ENCODE measurements around the gene KCNIP3. TPM values are rescaled to one million over a fixed set of nuclear protein-coding genes. Genes with fewer than 3 reads are reported as not detected.

The KCNIP3 gene
- total RNA-seq, 4 donors from 2014 or later = 0.15 to 7.4 (median 2.3) TPM

GRCh38 chr2:95382686-95383634, 85.8 kb downstream of the KCNIP3 start:
- Histone ChIP-seq H3K27ac (no peak overlapping the region), H3K9me3 (no peaks in the 10 kb centered on the region), H3K4me1 (peaks cover 6 to 33% (median 10%) of the 10 kb centered on the region in 3 donors), H3K4me3 (no peak overlapping the region), H3K27me3 (peaks cover 0 to 1% (median 0%) of the 10 kb centered on the region in 4 donors), H3K36me3 (no peaks in the 10 kb centered on the region)
- WGBS, 2 donors = 50 to 76% methylated on average over 2 to 5 of the region's 14 CpGs
- intact Hi-C loops (cut with DNase I) = no loop called here
- TF ChIP-seq CTCF (IDR thresholded peaks at IDR 0.05) = no peak
- no peak for TF ChIP-seq POLR2A (IDR thresholded peaks at IDR 0.05)
- no peak for DNase-seq

- Histone ChIP-seq H3K9me3 (no peaks in the 10 kb centered on the region), H3K4me3 (no peak overlapping the region), H3K27ac (no peak overlapping the region), H3K27me3 (peaks cover 0 to 8% (median 0%) of the 10 kb centered on the region in 4 donors), H3K4me1 (peaks cover 6 to 33% (median 10%) of the 10 kb centered on the region in 3 donors), H3K36me3 (no peaks in the 10 kb centered on the region)
- no peak for TF ChIP-seq POLR2A (IDR thresholded peaks at IDR 0.05)
- no peak for TF ChIP-seq CTCF (IDR thresholded peaks at IDR 0.05)
- no CpG with 5 or more reads among the region's 9 CpGs for WGBS, 2 donors
- no peak for DNase-seq
- intact Hi-C loops (cut with DNase I) = no loop called here
Observed at GRCh38 chr2:95383635-95384027, 86.5 kb downstream of the KCNIP3 start.

GRCh38 chr2:95384854-95385569, 87.9 kb downstream of the KCNIP3 start:
- 31% methylated on average over 6 of the region's 12 CpGs; no CpG with 5 or more reads in 1 of the 2 donors for WGBS, 2 donors
- H3K36me3 ChIP-seq = no peaks in the 10 kb centered on the region
- TF ChIP-seq CTCF (IDR thresholded peaks at IDR 0.05) = peak in 1 of 6 experiments; percentile 4
- no peak for TF ChIP-seq POLR2A (IDR thresholded peaks at IDR 0.05)
- no peaks in the 10 kb centered on the region for H3K9me3 ChIP-seq
- DNase-seq = no peak
- no peak overlapping the region for H3K4me3 ChIP-seq
- H3K4me1 ChIP-seq = peaks cover 6 to 41% (median 10%) of the 10 kb centered on the region in 3 donors
- intact Hi-C loops (cut with DNase I) = no loop called here
- H3K27ac ChIP-seq = peak overlapping the region in 2 of 4 donors; percentile 42 to 44
- peaks cover 0 to 18% (median 0%) of the 10 kb centered on the region in 4 donors for H3K27me3 ChIP-seq

GRCh38 chr2:95385570-95385984, 88.4 kb downstream of the KCNIP3 start:
- H3K4me1 ChIP-seq = peaks cover 6 to 41% (median 10%) of the 10 kb centered on the region in 3 donors
- no peaks in the 10 kb centered on the region for H3K9me3 ChIP-seq
- no peak for TF ChIP-seq CTCF (IDR thresholded peaks at IDR 0.05)
- TF ChIP-seq POLR2A (IDR thresholded peaks at IDR 0.05) = no peak
- peaks cover 0 to 18% (median 0%) of the 10 kb centered on the region in 4 donors for H3K27me3 ChIP-seq
- H3K27ac ChIP-seq = peak overlapping the region in 1 of 4 donors; percentile 44
- 85% methylated on average over 6 of the region's 12 CpGs; no CpG with 5 or more reads in 1 of the 2 donors for WGBS, 2 donors
- intact Hi-C loops (cut with DNase I) = no loop called here
- no peak for DNase-seq
- H3K36me3 ChIP-seq = no peaks in the 10 kb centered on the region
- H3K4me3 ChIP-seq = no peak overlapping the region

All from esophagus squamous epithelium (tissue), 5 donors.